Activated naive CD4-positive, alpha-beta T cell treated with anti-CD3 and anti-CD28 coated beads, Interleukin-2, amount 10 ng/mL, durations not matched to agents 7 days and 5 days (primary cell): ENCODE results near the gene PRM1.
A peak's percentile ranks its signal among the peaks of the same experiment; 100 is the strongest.

Experiments
- CTCF ChIA-PET: fragments of 350-600 bp; sonication (Branson Sonifier 250); formaldehyde crosslinking; loops from one replicate; lab custom pipeline; 2021; ENCODE audit warnings: antibody characterized with exemption; lab: Charles Lee
- DNase-seq: peaks from one replicate; pipeline ENCODE4 v3.0.0-alpha.2; 2020
- H3K27ac Mint-ChIP-seq: one replicate; pipeline ENCODE4 v1.8.0; 2021; ENCODE audit warnings: mild to moderate bottlenecking, moderate library complexity, mixed read lengths
- H3K27me3 Mint-ChIP-seq: one replicate; pipeline ENCODE4 v1.8.0; 2021; ENCODE audit warnings: mild to moderate bottlenecking, mixed read lengths
- H3K36me3 Mint-ChIP-seq: one replicate; pipeline ENCODE4 v1.8.0; 2021; ENCODE audit warnings: mixed read lengths
- H3K4me1 Mint-ChIP-seq: one replicate; pipeline ENCODE4 v1.8.0; 2021; ENCODE audit warnings: mixed read lengths
- H3K4me3 Mint-ChIP-seq: one replicate; pipeline ENCODE4 v1.8.0; 2021; ENCODE audit warnings: mild to moderate bottlenecking, moderate library complexity, mixed read lengths
- H3K9me3 Mint-ChIP-seq: one replicate; pipeline ENCODE4 v1.8.0; 2021; ENCODE audit warnings: mixed read lengths

The PRM1 gene

GRCh38 chr16:11263737-11264136 lies 17.4 kb downstream of the PRM1 start:
- Mint-ChIP-seq H3K4me1 (peaks cover 56% of the 10 kb centered on the region), H3K9me3 (no peaks in the 10 kb centered on the region), H3K36me3 (no peaks in the 10 kb centered on the region), H3K27ac (peak overlapping the region; percentile 94), H3K4me3 (peak overlapping the region; percentile 56), H3K27me3 (peaks cover 15% of the 10 kb centered on the region)
- CTCF ChIA-PET, result interaction anchor here (0.7 to 2.3 kb wide), 6 partner anchors 90 to 300 kb away, joined by 3 to 9 read pairs (median 3); no protein-coding TSS in a partner anchor
- DNase-seq, result peak; percentile 75

DNA sequence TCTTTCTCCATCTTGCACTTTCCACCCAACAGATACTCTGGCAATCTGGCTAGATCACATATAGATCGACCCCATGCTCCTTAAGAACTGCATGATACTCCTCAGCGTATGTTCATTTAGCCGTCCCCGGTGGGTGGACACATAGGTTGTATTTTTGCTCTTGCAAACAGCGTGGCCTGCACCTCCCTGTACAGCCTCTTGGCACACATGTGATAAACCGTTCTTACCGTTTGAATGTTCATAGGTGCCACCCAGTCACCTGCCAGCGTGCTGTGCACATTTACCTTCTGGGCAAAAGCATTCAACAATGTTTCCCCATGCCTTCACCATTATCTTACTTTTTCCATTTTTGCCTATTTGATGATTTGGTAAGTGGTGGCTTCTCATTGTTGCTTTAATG lies 18.2 kb downstream of the PRM1 start:
- Mint-ChIP-seq H3K27me3 (peaks cover 12% of the 10 kb centered on the region), H3K36me3 (no peaks in the 10 kb centered on the region), H3K4me1 (peaks cover 64% of the 10 kb centered on the region), H3K4me3 (no peak overlapping the region), H3K27ac (peak overlapping the region; percentile 94), H3K9me3 (no peaks in the 10 kb centered on the region)
- CTCF ChIA-PET, result interaction anchor here (0.7 to 2.3 kb wide), 5 partner anchors 92 to 299 kb away, joined by 3 to 9 read pairs (median 3); no protein-coding TSS in a partner anchor
- no peak for DNase-seq

DNA sequence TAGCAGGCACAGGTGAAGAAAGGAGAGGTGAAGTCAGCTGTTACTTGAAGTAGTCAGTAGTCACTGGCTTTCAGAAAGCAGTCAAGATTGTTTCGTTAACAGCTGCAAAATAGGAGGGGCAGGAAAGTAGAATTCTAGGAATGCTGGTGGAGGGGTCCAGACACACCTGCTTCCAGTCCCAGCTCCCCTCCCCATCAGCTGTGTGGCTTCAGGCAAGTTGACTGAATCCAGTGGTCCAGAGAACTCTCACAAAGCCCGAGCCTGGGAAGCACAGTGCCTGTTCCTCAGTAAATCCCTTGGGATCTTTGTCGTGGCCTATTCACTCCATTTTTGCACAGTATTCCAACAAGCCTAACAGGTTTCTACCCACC lies 20.5 kb downstream of the PRM1 start:
- Mint-ChIP-seq H3K36me3 (peaks cover 2% of the 10 kb centered on the region), H3K4me1 (peaks cover 76% of the 10 kb centered on the region), H3K27me3 (peaks cover 12% of the 10 kb centered on the region), H3K27ac (no peak overlapping the region), H3K9me3 (no peaks in the 10 kb centered on the region), H3K4me3 (no peak overlapping the region)
- no peak for DNase-seq
- CTCF ChIA-PET, result interaction anchor here (0.8 to 7.6 kb wide), 4 partner anchors 38 to 296 kb away, joined by 3 to 132 read pairs (median 4); no protein-coding TSS in a partner anchor

DNA sequence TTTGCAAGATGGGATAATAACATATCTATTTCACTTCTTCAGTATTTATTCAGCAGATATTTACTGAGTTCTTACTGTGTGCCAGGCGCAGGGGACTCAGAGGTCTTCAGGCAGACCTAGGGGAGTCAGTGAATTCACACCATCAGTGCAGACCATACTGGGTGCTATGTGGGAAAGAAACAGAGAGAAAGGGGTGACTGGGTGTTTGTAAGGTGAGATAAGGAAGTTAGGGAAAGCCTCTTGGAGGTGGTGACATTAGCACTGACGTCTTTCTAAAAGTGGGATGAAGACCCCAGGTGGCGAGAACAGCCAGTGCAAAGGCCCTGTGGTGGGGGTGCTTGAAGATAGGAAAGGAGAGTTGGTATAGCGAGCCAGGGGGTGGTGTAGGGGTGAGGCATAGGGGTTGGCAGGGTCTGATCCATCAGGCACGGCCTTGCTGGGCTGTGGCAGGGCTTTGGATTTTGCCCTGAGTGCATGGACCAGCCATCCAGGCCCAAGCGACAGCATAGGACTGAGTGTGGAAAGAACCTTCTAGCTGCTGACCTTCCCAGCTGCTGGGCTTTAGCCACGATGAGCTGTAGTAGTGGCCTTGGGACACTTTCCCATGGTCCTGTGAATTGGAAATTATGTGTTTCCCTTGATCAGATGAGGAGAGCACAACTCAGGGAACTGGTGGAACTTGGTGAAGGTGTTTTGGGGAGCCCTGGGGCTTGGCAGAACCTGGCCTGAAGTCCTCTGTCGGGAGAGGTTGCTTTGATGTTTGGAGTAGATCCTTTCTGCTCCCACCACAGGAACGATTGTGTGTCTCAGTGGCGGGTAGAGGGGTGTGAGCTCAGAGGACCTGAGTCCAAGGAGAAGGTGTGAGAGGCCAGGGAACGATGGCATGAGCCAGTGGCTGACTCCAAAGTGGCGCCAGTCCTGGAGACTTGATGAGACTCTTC lies 21.2 kb downstream of the PRM1 start:
- H3K27ac Mint-ChIP-seq, result peak overlapping the region; percentile 94
- H3K4me3 Mint-ChIP-seq, result no peak overlapping the region
- peaks cover 5% of the 10 kb centered on the region for H3K36me3 Mint-ChIP-seq
- H3K4me1 Mint-ChIP-seq, result peaks cover 71% of the 10 kb centered on the region
- no peak for DNase-seq
- H3K27me3 Mint-ChIP-seq, result peaks cover 12% of the 10 kb centered on the region
- CTCF ChIA-PET, result interaction anchor here (0.8 to 9.6 kb wide), 6 partner anchors 38 to 296 kb away, joined by 3 to 132 read pairs (median 4); no protein-coding TSS in a partner anchor
- no peaks in the 10 kb centered on the region for H3K9me3 Mint-ChIP-seq

GRCh38 chr16:11258553-11259492 lies 22.3 kb downstream of the PRM1 start:
- Mint-ChIP-seq H3K27me3 (peaks cover 12% of the 10 kb centered on the region), H3K27ac (peak overlapping the region; percentile 94), H3K4me3 (peak overlapping the region; percentile 54), H3K36me3 (peaks cover 14% of the 10 kb centered on the region), H3K4me1 (peaks cover 60% of the 10 kb centered on the region), H3K9me3 (no peaks in the 10 kb centered on the region)
- CTCF ChIA-PET, result interaction anchor here (0.9 to 9.6 kb wide), 8 partner anchors 54 to 305 kb away, joined by 3 to 132 read pairs (median 8); no protein-coding TSS in a partner anchor
- peak; percentile 80 for DNase-seq

GRCh38 chr16:11257131-11257938 lies 23.8 kb downstream of the PRM1 start:
- Mint-ChIP-seq H3K4me3 (peak overlapping the region; percentile 95), H3K36me3 (peaks cover 29% of the 10 kb centered on the region), H3K4me1 (peaks cover 49% of the 10 kb centered on the region), H3K9me3 (no peaks in the 10 kb centered on the region), H3K27me3 (peaks cover 12% of the 10 kb centered on the region), H3K27ac (peak overlapping the region; percentile 94)
- CTCF ChIA-PET, result interaction anchor here (1.0 to 9.6 kb wide), 17 partner anchors 41 to 307 kb away, joined by 3 to 132 read pairs (median 6); no protein-coding TSS in a partner anchor
- peak; percentile 70 for DNase-seq

DNA sequence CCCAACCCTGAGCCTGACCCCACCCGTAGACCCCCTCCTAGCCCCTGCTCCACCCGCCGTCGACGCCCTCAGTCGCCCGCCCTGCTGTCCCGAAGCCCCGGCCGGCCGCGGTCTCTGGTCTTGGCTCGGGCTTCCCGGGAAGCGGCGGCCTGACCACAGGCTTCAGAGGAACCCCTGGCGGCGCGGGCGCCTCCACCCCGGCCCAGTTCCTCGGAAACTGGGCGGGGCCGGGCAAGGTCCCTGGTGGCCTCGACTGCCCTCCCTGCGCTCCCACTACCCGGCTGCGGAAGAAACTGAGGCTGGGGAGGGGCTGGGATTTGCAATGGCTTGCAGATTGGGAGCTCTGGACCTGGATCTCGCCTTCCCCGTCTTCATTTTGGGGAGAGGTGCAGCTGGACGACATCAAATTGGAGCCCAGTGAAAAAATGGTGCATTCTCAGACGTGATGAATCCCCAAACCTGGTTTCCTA lies 24.4 kb downstream of the PRM1 start:
- peak; percentile 54 for DNase-seq
- peaks cover 55% of the 10 kb centered on the region for H3K4me1 Mint-ChIP-seq
- CTCF ChIA-PET, result interaction anchor here (0.7 to 9.6 kb wide), 25 partner anchors 18 to 306 kb away, joined by 3 to 132 read pairs (median 4); no protein-coding TSS in a partner anchor

DNA sequence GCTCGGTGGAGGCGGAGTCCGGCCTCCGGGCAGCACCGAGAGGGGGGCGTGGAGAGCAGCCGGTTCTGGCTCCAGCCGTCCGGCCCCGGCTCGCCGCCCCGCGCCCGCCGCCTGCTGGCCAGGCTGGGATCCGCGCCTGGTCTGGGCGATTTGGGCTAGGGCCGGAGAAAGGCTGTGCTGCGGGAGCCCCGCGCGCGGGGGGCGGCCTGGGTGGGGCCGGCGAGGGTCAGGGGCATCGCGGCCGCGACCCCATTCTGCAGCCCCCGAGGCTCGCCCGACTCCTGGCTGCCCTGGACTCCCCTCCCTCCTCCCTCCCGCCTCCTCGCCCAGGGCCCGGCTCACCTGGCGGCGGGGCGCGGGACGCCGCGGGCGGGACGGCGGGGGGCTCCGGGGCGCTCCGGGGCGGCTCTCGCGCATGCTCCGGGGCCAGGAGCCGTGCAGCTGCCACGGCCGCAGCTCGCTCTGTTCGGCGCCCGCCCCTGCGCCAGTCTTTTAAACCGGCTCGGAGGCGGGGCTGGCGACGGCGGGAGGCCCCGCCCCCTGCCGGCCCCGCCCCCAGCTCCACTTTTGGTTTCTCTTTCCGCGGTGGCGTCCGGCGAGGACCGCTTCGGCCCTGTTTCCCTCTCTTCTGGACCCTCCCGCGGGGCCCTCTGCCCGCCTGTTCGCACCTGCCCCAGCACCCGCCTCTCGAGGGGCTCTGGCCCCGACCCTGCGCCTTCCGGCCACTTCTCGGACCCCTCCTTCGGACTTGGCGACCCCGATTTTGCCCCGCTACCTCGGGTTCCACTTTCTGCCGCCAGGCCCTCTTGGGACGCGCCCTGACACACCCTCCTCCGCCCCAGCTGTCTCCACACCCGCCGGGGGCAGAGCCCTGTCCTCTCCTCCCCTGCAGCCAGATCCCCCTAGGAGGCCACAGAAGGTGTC lies 25.1 kb downstream of the PRM1 start, which contains the start of gene SOCS1:
SOCS1 (minus strand) TSS at position 468 of the 924 bp plus-strand sequence. CDS start 726 bp downstream, outside the sequence.
- Mint-ChIP-seq H3K36me3 (peaks cover 41% of the 10 kb centered on the region), H3K4me1 (peaks cover 59% of the 10 kb centered on the region), H3K27me3 (peaks cover 10% of the 10 kb centered on the region), H3K9me3 (no peaks in the 10 kb centered on the region), H3K4me3 (peak within 1 kb of the TSS; percentile 98), H3K27ac (peak within 1 kb of the TSS; percentile 94)
- DNase-seq, result peak; percentile 89
- CTCF ChIA-PET, result interaction anchor here (0.5 to 9.6 kb wide), 31 partner anchors 10 to 303 kb away, joined by 3 to 132 read pairs (median 4); no protein-coding TSS in a partner anchor

More for the DNA sequence above, 24.4 kb downstream of the PRM1 start:
- H3K27ac Mint-ChIP-seq, result peak overlapping the region; percentile 94
- H3K4me3 Mint-ChIP-seq, result peak overlapping the region; percentile 95
- no peaks in the 10 kb centered on the region for H3K9me3 Mint-ChIP-seq
- H3K36me3 Mint-ChIP-seq, result peaks cover 35% of the 10 kb centered on the region
- peaks cover 12% of the 10 kb centered on the region for H3K27me3 Mint-ChIP-seq

- DNase-seq, result peak; percentile 77
Measured at GRCh38 chr16:11254913-11255736, 26.0 kb downstream of the PRM1 start.

GRCh38 chr16:11253995-11254912 lies 26.9 kb downstream of the PRM1 start:
- Mint-ChIP-seq H3K27ac (peak overlapping the region; percentile 91), H3K27me3 (no peaks in the 10 kb centered on the region), H3K9me3 (no peaks in the 10 kb centered on the region), H3K4me3 (peak overlapping the region; percentile 98), H3K4me1 (peaks cover 56% of the 10 kb centered on the region), H3K36me3 (peaks cover 55% of the 10 kb centered on the region)
- CTCF ChIA-PET, result interaction anchor here (0.6 to 9.6 kb wide), 16 partner anchors 8 to 290 kb away, joined by 3 to 132 read pairs (median 5); no protein-coding TSS in a partner anchor
- DNase-seq, result peak; percentile 37

More at GRCh38 chr16:11254913-11255736, 26.0 kb downstream of the PRM1 start:
- CTCF ChIA-PET, result interaction anchor here (0.5 to 9.6 kb wide), 28 partner anchors 9 to 302 kb away, joined by 3 to 132 read pairs (median 4); no protein-coding TSS in a partner anchor
- Mint-ChIP-seq H3K4me3 (peak overlapping the region; percentile 98), H3K4me1 (peaks cover 61% of the 10 kb centered on the region), H3K27ac (peak overlapping the region; percentile 91), H3K36me3 (peaks cover 48% of the 10 kb centered on the region), H3K27me3 (peaks cover 4% of the 10 kb centered on the region), H3K9me3 (no peaks in the 10 kb centered on the region)
